OCI-LY1 (cell line): ENCODE results near the gene CCDC32.

Experiments used
- H2AFZ ChIP-seq: fragments of 200-600 bp; sonication (generic), shearing (Covaris generic); 2 replicates; pipeline ENCODE4 v1.6.0; 2014; ENCODE audit warnings: antibody characterized with exemption, mild to moderate bottlenecking, low read length
- H3F3A ChIP-seq: fragments of 200-600 bp; sonication (generic), shearing (Covaris generic); 2 replicates; pipeline ENCODE4 v1.6.0; 2014; ENCODE audit warnings: mild to moderate bottlenecking, antibody characterized with exemption, low read length, moderate library complexity; ENCODE audit not compliant: insufficient read depth
- H3K27ac ChIP-seq: fragments of 200-600 bp; sonication (generic); 2 replicates; pipeline ENCODE4 v1.5.1; 2014; ENCODE audit warnings: low read length, mixed run types, mild to moderate bottlenecking, low read depth; ENCODE audit not compliant: poor library complexity, severe bottlenecking
- H3K27me3 ChIP-seq: fragments of 200-600 bp; sonication (generic); 2 replicates; pipeline ENCODE4 v1.6.0; 2014; ENCODE audit warnings: antibody characterized with exemption, mild to moderate bottlenecking, low read length, moderate library complexity; ENCODE audit not compliant: insufficient read depth
- H3K36me3 ChIP-seq: fragments of 200-600 bp; sonication (generic); 2 replicates; pipeline ENCODE4 v1.6.1; 2014; ENCODE audit warnings: mild to moderate bottlenecking, antibody characterized with exemption, low read length, moderate library complexity, mixed read lengths; ENCODE audit not compliant: insufficient read depth
- H3K4me1 ChIP-seq: fragments of 200-600 bp; sonication (generic); 2 replicates; pipeline ENCODE4 v1.5.1; 2014; ENCODE audit warnings: mild to moderate bottlenecking, low read length, moderate library complexity; ENCODE audit not compliant: insufficient read depth, severe bottlenecking
- H3K4me2 ChIP-seq: fragments of 200-600 bp; sonication (generic), shearing (Covaris generic); 2 replicates; pipeline ENCODE4 v1.6.1; 2014; ENCODE audit warnings: low read length
- H3K4me3 ChIP-seq: fragments of 200-600 bp; sonication (generic); 2 replicates; pipeline ENCODE4 v1.5.1; 2014; ENCODE audit warnings: low read length, low read depth, mild to moderate bottlenecking, mixed read lengths; ENCODE audit not compliant: poor library complexity, severe bottlenecking
- H3K79me2 ChIP-seq: fragments of 200-600 bp; shearing (Covaris generic); 2 replicates; pipeline ENCODE4 v1.6.1; 2016; ENCODE audit warnings: mixed run types, low read length, mixed read lengths; ENCODE audit not compliant: insufficient read depth
- H3K9ac ChIP-seq: fragments of 200-600 bp; sonication (generic), shearing (Covaris generic); 2 replicates; pipeline ENCODE4 v1.6.1; 2014; ENCODE audit warnings: mild to moderate bottlenecking, low read length, mixed read lengths
- H3K9me2 ChIP-seq: fragments of 200-600 bp; sonication (generic), shearing (Covaris generic); 2 replicates; pipeline ENCODE4 v1.6.1; 2014; ENCODE audit warnings: low read depth, mild to moderate bottlenecking, low read length, mixed read lengths
- H3K9me3 ChIP-seq: fragments of 200-600 bp; shearing (Covaris generic); 2 replicates; pipeline ENCODE4 v1.6.1; 2014; ENCODE audit warnings: low read length, mixed read lengths
- H4K20me1 ChIP-seq: fragments of 200-600 bp; sonication (generic), shearing (Covaris generic); 2 replicates; pipeline ENCODE4 v1.6.0; 2016; ENCODE audit warnings: mild to moderate bottlenecking, low read length; ENCODE audit not compliant: insufficient read depth
- CTCF ChIP-seq: fragments of 200-600 bp; sonication (generic), shearing (Covaris generic); IDR thresholded peaks from 2 replicates; pipeline ENCODE4 v1.5.1; 2017; ENCODE audit warnings: mild to moderate bottlenecking, antibody characterized with exemption, low read length, moderate library complexity, mixed read lengths
- EZH2 ChIP-seq: fragments of 200-600 bp; sonication (generic), shearing (Covaris generic); IDR thresholded peaks from 2 replicates; pipeline ENCODE4 v1.8.0; 2017; ENCODE audit warnings: borderline replicate concordance, mixed run types, mild to moderate bottlenecking, antibody characterized with exemption, low read length, moderate library complexity, mixed read lengths

Gene CCDC32

GRCh38 chr15:40600956-40601355 is 36.1 kb upstream of the CCDC32 start:
- no peaks in the 10 kb centered on the region for H4K20me1 ChIP-seq
- H3K27me3 ChIP-seq, result no peaks in the 10 kb centered on the region
- H3K4me1 ChIP-seq, result peaks cover 10% of the 10 kb centered on the region
- H3K4me2 ChIP-seq, result no peak overlapping the region
- H3K9me3 ChIP-seq, result no peaks in the 10 kb centered on the region
- H3K9me2 ChIP-seq, result no peaks in the 10 kb centered on the region
- H3K36me3 ChIP-seq, result peaks cover 39% of the 10 kb centered on the region
- no peak overlapping the region for H3K4me3 ChIP-seq
- H3K79me2 ChIP-seq, result peaks cover 64% of the 10 kb centered on the region
- H2AFZ ChIP-seq, result no peak overlapping the region
- TF ChIP-seq CTCF, result no peak
- TF ChIP-seq EZH2, result no peak
- H3F3A ChIP-seq, result no peaks in the 10 kb centered on the region
- no peak overlapping the region for H3K27ac ChIP-seq
- no peak overlapping the region for H3K9ac ChIP-seq

GRCh38 chr15:40598672-40599071 is 33.8 kb upstream of the CCDC32 start:
- Histone ChIP-seq H2AFZ (no peak overlapping the region), H3K9me3 (no peaks in the 10 kb centered on the region), H3K4me3 (no peak overlapping the region), H3K36me3 (peaks cover 17% of the 10 kb centered on the region), H3F3A (no peaks in the 10 kb centered on the region), H3K9me2 (no peaks in the 10 kb centered on the region), H3K27ac (no peak overlapping the region), H3K4me2 (no peak overlapping the region), H3K9ac (no peak overlapping the region), H3K79me2 (peaks cover 78% of the 10 kb centered on the region), H3K4me1 (peaks cover 15% of the 10 kb centered on the region), H3K27me3 (no peaks in the 10 kb centered on the region), H4K20me1 (no peaks in the 10 kb centered on the region)
- TF ChIP-seq EZH2, result no peak
- TF ChIP-seq CTCF, result no peak

- no peak for TF ChIP-seq CTCF
- no peak for TF ChIP-seq EZH2
- Histone ChIP-seq H3F3A (0 out of 2 replicates have a peak, but pooled peaks cover 2% of the 10 kb centered on the region), H3K27me3 (no peaks in the 10 kb centered on the region), H3K9ac (no peak overlapping the region), H3K4me2 (no peak overlapping the region), H3K4me1 (peaks cover 20% of the 10 kb centered on the region), H3K36me3 (peaks cover 12% of the 10 kb centered on the region), H3K9me2 (no peaks in the 10 kb centered on the region), H2AFZ (no peak overlapping the region), H4K20me1 (no peaks in the 10 kb centered on the region), H3K4me3 (no peak overlapping the region), H3K9me3 (no peaks in the 10 kb centered on the region), H3K79me2 (peaks cover 78% of the 10 kb centered on the region), H3K27ac (no peak overlapping the region)
These were observed 33.3 kb upstream of the CCDC32 start for GRCh38 chr15:40598126-40598525.
